ENCODE results near the gene PTK6.

The PTK6 gene

GRCh38 chr20:63503524-63503923 is 33.7 kb downstream of the PTK6 start:
- DNase-seq: no peak

- no peak for DNase-seq
Measured at GRCh38 chr20:63502671-63503172, 34.5 kb downstream of the PTK6 start.

GRCh38 chr20:63501818-63502670 is 35.1 kb downstream of the PTK6 start:
- DNase-seq: no peak

GRCh38 chr20:63500902-63501817 is 36.0 kb downstream of the PTK6 start:
- DNase-seq: no peak

- no peak for DNase-seq
Measured at GRCh38 chr20:63500151-63500901, 36.9 kb downstream of the PTK6 start.

- no peak for DNase-seq
Measured at GRCh38 chr20:63499338-63499969, 37.7 kb downstream of the PTK6 start.

- DNase-seq: no peak
Measured at GRCh38 chr20:63498960-63499337, 38.2 kb downstream of the PTK6 start, which contains the start of gene EEF1A2. EEF1A2 (minus strand) TSS chr20:63499083; CDS start chr20:63497763, 1,320 bp downstream.

GRCh38 chr20:63497946-63498935 is 38.9 kb downstream of the PTK6 start:
- DNase-seq: no peak

GRCh38 chr20:63497138-63497945 is 39.8 kb downstream of the PTK6 start:
- DNase-seq: no peak

GRCh38 chr20:63496596-63497120 is 40.5 kb downstream of the PTK6 start:
- no peak for DNase-seq

GRCh38 chr20:63495741-63496595 is 41.2 kb downstream of the PTK6 start:
- peak; percentile 77 for DNase-seq

- DNase-seq: no peak
Measured at GRCh38 chr20:63495167-63495720, 41.9 kb downstream of the PTK6 start.

GRCh38 chr20:63494420-63495166 is 42.6 kb downstream of the PTK6 start:
- no peak for DNase-seq

GRCh38 chr20:63494084-63494419 is 43.1 kb downstream of the PTK6 start:
- DNase-seq: no peak

GRCh38 chr20:63493563-63494020 is 43.6 kb downstream of the PTK6 start:
- DNase-seq: no peak

GRCh38 chr20:63492982-63493381 is 44.2 kb downstream of the PTK6 start:
- no peak for DNase-seq

- DNase-seq: no peak
Measured at GRCh38 chr20:63492518-63492917, 44.7 kb downstream of the PTK6 start.
